Frontal cortex (tissue), 4 donors: ENCODE measurements around the gene TBC1D7. TPM values are rescaled to one million over a fixed set of nuclear protein-coding genes. Genes with fewer than 3 reads are reported as not detected.

ENCODE experiments used
- DNase-seq, 2 donors: peaks; one replicate each; pipeline ENCODE4 v3.0.0; 2012; ENCODE audit warnings: low spot score in 2 of 2
- FAIRE-seq: peaks from 2 replicates; lab custom pipeline; 2012; peaks lifted over from hg19 to GRCh38; lab: Jason Lieb, UNC
- total RNA-seq: library from RNA; depleted of rRNA; stranded (reverse); fragments of >200 nt; gene quantifications from one replicate; pipeline ENCODE4 v1.2.3, GENCODE V29; 2014
- donor health status: control.
- donor health status: control.
- donor health status: control.

The TBC1D7 gene
- total RNA-seq, 1 donor from 2014 or later = 37.5 TPM

DNA sequence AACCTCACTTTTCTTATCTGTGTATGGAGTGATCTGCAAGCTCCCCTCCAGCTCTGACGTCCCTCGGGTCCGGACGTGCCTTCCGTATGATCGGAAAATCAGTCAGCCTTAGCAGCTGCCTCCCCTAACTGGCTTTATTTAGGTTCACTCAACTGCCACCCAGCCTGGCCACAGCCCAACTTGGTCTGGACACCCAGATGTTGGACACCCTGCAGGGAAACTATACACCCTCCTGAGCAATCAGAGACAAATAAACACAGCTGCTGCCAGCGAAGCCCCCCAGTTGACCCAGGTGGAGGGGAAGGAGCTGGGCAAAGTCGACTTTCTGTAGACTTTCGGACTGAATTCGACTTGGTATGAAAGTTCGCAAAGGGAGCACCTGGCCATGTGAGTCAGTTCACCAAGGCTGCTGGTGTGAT, 28.9 kb downstream of the TBC1D7 start:
- FAIRE-seq (no peak), DNase-seq (no peak)

DNA sequence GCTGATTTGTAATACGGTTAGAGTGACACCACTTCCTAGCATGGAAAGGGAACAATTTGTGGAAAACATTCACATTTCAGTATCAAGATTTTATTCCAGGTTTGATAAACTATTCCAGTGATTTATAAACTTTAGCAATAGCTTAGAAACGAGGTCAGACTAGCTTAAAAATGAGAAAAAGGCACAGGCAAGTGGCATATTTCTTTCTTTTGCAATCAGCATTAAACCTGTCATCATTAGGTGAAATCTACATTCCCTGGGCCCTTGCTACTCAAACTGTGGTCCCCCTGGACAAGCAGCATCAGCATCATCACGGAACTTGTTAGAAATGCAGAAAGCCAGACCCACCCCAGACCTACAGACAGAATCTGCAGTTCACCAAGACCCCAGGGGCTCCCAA, 29.9 kb downstream of the TBC1D7 start:
- FAIRE-seq (no peak), DNase-seq (no peak)

DNA sequence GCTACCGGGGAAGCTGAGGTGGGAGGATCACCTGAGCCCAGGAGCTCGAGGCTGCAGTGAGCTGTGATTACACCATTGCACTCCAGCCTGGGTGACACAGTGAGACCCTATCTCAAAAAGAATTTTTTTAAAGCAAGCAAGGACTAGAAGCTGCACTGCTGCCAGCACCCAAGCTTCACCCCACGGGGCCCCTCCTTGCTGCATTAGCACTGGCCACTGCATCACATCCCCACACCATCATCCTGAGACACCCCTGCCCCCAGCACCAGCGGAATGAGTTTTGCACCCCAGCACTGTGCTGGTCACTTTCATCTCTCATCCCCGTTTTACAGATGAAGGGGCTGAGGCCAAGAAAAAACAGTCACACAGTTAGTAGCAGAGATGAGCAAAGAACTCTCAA, 30.9 kb downstream of the TBC1D7 start:
- FAIRE-seq (no peak), DNase-seq (no peak)

DNA sequence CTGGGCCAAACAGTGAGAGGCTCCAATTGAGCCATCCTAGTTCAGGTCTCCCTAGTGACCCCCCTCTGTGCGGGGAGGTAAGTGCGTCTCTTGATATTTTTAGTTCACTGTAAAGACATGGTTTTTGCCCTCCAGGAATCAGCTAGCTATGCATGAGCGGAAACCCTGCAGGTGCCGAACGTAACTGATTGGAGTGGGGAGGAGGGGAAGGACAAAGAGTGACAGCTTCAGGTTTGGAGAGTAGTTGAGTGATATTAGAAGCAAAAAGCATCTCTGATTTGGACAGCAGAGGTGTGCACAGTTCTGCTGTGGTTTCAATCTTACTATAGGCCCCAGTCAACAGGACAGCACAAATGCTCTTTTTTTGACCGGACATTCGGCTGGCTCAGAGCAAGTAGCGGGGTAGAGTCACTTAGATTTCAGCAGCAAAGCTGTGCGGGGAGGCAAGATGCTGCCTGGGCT, 31.8 kb downstream of the TBC1D7 start:
- FAIRE-seq (no peak), DNase-seq (no peak)

DNA sequence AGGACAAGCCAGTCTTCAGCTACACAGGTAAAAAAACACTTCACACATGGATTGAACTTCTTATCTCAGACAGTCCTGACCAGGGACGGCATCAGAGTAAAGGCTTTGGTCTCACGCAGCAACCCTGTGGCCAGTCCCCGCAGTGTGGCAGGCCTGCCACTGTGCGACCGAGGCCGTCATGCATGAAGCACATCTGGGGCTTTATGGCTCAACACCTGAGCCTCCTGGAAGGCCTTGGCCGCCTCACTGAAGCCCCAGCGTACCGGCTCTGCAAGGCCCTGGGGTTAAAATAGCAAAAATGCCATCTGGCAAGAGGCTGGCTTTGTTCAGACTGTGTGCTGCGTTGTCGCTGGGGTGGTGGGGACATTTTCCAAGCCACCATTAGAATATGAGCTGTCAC, 32.8 kb downstream of the TBC1D7 start:
- FAIRE-seq = no peak
- DNase-seq = no peak

DNA sequence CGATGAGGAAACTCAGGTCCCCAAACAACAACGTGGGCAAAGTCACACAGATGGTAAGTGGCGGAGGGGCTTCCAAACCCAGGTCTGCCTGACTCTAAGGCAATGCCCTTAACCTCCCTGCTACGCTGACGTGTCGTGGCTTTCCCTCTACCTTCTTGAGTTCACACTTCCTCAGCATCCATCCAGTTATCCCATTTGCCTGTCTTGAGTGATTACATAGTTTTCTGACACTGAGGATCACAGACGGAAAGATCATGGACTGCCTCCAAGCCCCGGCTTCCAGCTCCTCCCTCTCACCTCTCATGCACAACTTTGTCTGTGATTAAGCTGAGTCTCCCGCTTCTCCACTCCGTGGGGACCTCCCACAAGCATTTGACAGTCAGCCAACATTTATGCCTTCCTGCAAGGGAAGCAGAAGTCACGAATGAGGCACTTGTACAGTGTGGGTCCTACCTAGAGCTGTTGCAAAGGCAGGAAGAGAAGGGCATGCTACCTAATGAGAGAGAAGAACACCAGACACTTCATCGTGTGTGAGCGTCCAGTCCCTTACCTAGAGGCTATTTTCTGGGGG, 33.8 kb downstream of the TBC1D7 start:
- no peak for FAIRE-seq
- no peak for DNase-seq

DNA sequence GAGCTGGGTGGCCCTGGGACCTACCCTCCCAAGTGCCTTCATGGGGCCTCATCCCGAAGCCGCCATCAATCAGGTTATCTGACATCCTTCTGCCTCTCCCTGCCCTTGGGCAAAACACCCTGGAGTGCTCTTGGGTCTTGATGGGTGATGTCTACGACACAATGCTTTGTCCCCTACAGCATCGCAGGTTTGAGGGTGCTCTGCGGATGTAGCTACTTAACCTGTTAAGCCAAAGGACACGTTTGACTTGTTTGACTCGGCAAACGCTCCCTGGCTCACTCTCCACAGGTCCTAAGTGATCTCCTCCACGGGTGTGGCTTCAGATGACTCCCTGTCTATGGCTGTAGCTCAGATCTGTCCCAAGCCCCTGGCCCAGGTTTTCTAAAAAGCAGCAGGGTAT, 35.6 kb downstream of the TBC1D7 start:
- FAIRE-seq = no peak
- no peak for DNase-seq

DNA sequence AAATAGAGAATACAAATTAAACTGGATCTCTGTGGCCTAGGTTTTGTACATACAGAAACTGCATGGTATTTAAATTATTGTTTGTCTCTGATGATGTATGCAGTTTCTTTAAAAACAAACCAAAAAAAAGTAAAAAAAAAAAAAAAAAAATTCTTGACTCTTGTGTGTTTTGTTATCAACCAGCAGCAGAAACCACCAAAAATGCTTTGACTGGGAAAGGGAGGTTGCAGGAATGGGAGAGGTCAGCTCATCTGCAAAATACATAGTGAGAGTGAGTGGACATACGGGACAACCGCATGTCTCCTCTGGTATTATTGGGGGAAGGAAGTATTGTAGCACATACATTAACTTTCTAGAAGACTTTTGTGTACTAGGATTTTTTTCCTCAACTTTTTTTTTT, 38.0 kb downstream of the TBC1D7 start:
- DNase-seq = no peak
- FAIRE-seq = no peak

DNA sequence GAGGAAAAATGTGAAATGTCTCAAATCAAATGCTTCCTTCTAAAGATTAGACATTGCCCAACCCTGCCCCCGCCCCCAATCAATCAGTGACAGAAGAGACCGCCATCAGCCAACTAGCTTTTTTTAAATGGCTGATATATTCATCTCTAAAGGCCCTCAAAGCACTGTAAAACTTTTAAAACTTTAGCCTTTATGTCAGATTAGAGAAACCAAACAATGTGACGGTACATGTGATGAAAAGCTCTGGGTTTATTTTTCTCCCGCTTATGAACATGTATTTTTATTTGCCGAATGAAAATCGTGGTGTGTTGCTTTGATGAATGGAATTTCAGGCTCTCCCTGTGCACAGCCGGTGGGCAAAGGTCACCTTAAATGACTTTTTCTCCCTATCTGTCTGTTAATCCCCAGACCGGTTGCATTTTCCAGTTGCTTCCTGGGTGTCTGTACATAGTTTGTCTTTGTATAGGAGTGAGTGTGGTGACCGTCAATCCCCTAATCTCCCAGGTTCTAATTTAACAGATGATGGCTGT, 38.5 kb downstream of the TBC1D7 start:
- FAIRE-seq = no peak
- no peak for DNase-seq

DNA sequence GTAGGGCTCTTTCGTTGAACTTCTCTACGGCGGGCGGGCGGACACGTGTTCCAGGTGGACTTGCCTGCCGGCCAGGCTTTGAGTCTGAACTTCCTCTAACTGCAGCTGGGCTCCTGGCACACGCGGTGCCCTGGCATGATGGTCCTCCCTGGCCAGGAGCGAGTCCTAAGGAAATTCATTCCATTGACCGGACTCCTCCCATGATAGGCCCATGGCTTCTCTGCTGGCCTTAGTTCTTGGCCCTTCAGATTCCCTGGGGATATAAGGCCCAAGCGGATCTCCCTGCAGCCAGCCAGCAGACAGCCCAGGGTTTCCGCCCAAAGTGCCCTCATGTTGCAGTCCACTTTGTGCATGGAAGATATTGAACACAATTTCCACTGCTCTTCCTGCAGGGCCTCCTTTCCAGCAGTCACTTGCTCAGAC, 39.4 kb downstream of the TBC1D7 start:
- FAIRE-seq = no peak
- DNase-seq = no peak

DNA sequence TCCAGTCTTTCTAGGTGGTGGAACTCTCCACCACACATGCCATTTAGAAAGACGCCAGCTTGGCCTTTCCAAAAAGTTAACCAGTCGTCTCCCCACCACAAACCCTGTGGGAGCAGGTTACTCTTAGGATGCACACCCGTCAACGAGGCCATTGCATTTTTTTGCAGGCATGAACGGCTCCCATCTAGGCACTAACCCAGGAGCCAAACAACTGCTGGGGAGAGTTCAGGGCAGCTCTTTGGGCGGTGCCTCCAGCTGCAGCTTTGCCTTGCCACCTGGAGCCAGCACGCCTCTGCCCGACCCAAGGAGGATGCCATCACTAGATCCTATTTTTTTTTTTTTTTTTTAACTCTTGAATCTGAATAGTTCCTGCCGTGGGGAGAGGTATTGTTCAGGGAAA, 39.9 kb downstream of the TBC1D7 start:
- FAIRE-seq (no peak), DNase-seq (no peak)

DNA sequence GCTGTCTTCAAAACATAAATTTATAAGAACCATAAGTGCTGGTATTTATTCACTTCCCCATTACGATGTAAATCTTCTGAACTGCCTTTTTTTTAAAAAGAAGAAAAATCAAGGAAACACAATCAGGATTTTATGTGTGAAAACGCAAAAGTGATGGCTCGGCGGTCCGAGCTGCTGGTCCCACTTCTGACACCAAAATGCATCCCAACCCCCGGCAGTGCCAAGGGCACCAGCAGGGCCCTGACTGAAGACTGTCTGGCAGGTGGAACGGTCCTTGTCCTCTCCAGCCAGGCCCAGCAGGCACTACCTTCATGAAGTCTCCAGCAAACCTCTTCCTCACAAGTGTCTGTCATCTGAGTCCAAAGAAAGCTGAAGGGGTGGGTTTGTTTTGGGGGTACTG, 41.2 kb downstream of the TBC1D7 start:
- FAIRE-seq = no peak

DNA sequence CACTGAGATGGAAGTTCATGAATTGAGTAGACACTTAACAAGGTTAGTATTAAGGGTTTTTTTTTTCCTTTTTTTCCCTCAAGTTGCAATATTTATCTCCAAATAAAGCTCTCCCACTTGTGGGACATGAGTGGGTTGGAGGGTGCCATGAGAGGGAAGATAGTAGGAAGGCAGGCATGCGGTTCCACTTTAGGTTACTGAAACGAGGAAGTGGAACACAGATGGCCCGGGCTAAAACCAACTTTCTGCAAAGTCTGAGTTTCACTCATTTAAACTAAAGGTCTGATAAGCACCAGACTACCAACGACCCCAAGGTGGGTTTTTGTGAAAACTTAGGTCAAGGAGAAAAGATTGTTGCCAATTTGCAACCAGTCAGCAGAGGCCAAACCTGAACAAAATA, 42.2 kb downstream of the TBC1D7 start:
- no peak for FAIRE-seq
- DNase-seq = no peak

More for the DNA sequence above, 41.2 kb downstream of the TBC1D7 start:
- no peak for DNase-seq

DNA sequence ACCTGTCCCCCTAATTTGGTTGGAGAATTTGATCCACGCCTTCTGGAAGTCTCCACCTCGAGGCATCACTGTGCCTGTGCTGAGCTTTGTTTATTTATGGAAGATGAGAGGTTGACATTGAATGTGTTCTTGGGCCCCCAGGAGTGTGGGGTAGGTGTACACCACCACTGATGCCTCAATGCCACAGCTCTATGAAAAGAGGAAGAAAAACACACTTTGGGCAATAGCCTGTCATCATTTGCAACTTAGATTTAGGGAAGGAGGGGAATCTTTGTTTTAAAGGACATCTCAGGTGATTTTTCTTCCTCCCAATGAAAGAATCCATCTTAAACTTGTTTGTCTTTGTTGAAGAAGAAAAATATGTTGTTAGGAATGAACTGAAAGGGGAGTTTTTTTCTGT, 42.6 kb downstream of the TBC1D7 start:
- no peak for DNase-seq
- no peak for FAIRE-seq

DNA sequence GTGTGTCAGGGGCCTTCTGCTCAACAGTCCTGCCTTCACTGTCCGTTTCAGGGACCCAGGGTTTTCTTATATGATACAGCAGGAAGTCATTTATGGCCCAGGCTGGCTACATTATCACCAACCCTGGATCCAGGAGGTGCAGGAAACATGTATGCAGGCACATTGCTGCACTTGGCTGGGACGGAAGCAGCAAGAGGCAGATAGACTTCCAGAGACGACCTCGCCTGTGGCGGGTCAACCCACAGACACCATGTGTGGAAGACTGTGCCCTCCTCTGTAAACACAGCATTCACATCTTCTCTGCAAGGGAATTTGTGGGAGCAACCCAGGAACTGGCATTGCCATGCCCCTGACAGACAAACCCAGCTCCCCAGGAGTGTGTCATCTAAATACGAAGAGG, 43.7 kb downstream of the TBC1D7 start:
- DNase-seq (no peak), FAIRE-seq (no peak)

DNA sequence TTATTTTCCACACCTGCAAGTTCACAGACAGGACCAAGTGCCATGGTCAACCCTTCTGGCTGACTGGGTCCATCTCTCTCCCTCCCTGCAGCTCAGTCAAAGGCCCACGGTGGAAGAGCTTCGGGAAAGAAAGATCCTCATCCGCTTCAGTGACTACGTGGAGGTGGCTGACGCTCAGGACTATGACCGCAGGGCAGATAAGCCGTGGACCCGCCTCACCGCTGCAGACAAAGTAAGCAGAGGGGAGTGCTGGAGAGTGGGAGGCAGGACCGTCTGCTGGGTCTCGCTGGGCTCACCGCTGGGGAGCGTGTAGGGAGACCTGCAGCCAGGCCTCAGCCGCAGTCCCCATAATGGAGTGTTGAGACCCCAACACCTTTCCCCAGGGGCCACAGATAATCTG, 45.0 kb downstream of the TBC1D7 start:
- DNase-seq = no peak
- no peak for FAIRE-seq

DNA sequence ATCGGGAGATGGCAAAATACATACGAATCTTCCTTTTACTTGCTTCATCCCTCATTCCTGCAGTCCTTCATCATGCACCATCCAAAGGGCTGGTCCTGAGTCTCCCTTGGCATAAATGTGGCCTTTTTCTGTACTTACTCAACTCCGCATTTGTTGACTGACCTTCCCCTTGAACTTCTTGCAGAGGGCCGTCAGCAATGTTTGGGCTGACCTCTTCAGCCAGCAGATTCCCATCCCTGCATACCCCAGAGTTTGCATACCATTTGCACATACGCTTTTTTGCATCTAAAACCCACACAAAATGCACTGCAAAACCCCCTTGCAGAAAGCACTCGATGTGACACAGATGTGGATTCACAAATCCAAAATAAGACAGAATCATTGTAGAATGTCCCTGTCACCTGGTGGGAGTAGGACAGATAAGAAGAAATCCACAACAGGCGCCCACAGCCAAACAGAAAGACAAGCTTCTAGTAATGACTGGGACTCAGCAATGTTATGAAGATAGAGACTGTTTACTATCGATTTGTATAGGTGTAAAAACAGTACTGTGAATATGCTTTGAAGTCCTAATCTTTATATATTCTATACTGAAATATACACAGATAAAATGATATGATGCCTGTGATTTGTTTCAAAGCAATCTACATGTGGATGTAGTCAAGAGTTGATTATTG, 45.8 kb downstream of the TBC1D7 start:
- FAIRE-seq = no peak

DNA sequence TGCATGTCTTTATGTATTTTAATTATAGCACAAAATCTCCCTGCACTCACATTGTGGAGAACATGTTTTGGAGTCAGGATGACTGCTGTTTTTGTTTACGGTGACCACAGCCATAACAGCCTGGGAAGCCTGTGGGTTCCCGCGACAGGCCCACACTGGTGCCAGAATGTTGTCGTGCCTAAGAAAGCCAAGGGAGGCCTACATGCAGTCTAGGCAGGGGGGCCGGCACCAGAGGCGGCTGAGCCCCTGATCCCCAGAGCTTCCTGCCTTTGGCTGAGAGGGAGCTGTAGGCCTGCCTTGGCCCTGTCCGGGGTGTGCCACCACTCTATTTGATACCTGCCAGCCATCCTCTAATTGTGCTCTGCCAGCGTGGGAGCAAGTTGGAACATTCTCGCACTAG, 46.7 kb downstream of the TBC1D7 start:
- no peak for DNase-seq
- no peak for FAIRE-seq

More for the DNA sequence above, 45.8 kb downstream of the TBC1D7 start:
- no peak for DNase-seq

DNA sequence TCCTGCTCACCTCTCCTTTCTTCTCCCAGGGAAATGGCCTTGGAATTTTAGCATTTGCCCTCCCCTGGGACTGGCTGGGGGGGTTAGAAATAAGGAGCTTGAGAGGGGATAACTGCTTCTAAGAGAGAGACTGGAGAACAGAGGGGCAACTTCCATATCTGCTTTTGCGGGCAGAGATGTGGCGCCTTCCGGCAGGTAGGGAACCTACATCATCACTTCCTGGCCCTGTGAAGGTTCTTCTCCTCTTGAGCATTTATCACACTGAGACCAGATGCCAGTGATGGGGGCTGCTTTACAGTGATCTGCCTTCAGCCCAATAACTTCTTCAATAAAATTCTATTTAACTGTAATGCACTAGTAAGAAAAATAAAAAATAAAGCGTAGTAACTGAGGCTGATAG, 48.1 kb downstream of the TBC1D7 start:
- no peak for FAIRE-seq
- no peak for DNase-seq

DNA sequence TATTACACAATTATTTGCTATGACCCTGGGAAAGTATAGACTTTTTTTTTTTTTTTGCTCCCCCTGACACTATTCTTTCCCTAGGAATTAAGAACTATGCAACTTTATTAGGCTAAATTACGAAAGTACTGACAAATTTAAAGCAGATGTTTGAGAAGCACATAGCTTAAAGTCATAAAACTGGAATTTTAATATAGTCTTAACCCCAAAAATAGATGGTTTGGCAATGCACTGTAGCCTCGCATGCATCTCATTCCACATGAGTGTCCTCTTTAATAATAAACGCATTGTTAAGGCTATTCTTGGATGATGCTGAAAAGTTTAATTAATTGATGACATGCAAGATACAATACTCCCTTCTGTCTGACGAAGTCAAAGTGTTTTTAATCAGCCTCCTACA, 49.3 kb downstream of the TBC1D7 start:
- FAIRE-seq (no peak), DNase-seq (no peak)

DNA sequence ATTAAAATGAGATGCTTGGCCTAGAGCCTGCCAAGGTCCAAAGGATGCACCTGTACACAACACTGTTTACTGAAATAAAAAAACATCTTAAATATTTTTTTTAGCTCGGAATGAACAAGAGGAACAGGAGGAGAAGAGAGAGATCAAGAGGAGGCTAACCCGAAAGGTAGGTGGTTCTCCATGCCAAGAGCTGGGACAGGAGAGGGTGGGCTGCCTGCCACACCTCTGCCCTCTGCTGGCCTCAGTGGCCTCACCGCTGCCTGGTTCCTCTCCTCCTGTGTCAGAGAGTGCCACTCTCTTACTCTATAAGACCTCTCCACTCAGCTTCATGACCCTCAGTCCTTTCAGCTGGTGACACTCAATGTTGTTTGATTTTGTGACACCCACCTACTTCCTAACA, 50.2 kb downstream of the TBC1D7 start:
- FAIRE-seq (no peak), DNase-seq (no peak)

DNA sequence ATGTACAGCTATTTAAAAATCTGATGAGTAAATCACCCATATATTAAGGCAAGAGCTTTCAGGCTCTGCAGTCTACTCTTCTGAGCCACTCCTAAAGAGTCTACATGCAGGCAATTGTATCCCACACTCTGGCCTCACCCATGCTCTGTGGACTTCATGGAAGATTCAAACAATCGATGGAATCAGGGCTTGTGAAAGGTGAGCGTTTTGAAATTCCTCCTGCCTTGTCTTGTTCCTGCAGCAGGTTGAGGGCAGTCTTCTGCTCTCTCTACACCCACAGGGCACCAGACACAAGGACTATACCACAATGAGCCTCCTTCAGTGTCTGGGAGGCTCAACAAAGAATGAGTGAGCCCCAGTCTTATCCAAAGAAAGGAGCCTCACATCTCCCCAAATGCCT, 51.1 kb downstream of the TBC1D7 start:
- no peak for FAIRE-seq
- no peak for DNase-seq
